Measurements from ENCODE around the gene FLNA.
A peak's percentile ranks its signal among the peaks of the same experiment; 100 is the strongest.
"Not testable (repeated sequence)": the region's sequence is repeated elsewhere in the genome, so short reads cannot be mapped to it uniquely, and the experiment has no call there.

Gene FLNA

DNA sequence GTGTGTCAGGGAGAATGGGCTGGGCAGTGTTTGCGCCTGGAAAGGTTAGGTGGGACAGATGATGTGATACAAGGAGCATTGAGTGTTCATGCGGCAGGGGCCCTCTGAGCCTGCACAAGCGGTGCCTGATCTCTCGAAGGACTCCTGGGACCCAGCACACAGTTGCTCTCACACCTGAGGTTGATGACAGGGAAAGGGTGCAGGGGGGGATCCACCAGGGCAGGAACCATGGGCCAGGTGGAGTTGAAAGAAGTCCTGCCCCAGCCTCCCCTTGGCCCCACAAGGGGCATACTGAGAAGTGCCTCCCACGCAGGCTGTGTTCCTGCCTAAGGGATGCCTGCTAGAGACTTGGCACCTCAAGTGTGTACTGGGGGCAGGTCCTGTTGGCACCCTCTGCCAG lies 45.8 kb downstream of the FLNA start:
- DNase-seq: no peak

DNA sequence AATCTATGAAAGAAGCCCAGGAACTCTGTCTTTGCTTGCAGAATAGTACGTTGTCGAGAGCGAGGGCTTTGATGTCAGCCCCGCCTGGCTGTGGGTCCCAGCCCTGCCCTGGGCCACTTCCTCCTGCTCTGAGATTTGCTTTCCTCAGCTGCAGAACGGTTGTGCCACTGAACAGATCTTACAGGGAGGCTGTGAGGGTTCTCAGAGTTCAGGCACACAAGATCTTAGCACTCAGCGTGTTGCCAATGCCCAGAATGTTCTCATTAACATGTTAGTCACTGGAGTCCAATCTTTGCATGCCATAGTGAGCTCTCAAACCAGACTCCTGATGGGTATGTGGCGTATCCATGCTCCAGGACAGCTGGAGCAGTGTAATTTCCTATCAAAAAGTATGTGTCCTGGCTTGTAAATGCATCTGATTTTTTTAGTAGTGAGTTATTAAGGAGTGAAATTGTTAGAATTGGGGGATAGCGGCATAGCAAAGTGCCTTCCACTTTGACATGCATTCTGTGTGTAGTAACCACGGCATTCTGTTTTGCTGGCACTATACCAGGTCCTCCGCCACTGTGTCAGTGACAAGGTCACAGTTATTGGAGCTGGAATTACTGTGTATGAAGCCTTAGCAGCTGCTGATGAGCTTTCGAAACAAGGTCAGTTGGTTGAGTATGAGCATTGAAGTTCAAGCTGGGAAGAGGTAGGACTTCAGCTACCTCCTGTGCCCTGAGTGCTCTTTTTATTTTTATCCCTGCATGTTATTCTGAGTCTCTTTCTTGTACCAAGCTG lies 47.2 kb downstream of the FLNA start:
- DNase-seq: no peak

DNA sequence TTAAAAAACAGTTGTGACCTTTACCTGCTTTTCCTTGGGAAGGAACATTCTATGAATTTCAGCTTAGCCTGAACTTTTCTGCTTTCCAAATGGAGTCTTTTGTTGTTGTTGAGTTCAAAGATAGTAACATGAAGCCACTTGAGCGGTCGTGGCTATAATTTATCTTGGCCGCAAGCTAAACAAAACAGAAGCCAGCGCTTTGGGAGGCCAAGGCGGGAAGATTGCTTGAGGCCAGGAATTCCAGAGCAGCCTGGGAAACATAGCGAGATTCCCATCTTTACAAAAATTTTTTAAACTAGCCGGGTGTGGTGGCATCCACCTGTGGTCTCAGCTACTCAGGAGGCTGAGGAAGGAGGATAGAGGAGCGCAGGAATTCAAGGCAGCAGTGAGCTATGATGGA lies 48.9 kb downstream of the FLNA start:
- no peak for DNase-seq

DNA sequence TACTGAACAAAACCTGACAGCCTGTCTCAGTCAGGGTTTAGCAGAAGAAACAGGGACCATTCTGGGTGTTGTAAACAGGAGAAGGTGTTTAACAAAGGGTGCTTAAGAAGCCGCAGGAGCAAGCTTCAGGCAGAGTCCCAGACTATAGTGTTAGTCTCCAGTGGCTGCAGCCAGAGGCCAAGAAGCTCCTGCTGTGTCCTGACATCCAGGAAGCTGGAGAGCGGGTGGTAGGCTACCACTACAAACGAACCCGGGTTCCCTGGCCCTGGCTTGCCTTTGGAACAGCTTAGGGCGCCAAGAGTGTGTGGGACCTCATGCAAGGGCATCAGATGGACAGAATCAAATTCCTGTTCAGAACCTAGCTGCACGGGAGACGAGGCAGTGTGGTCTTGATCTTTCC lies 50.9 kb downstream of the FLNA start:
- no peak for DNase-seq

DNA sequence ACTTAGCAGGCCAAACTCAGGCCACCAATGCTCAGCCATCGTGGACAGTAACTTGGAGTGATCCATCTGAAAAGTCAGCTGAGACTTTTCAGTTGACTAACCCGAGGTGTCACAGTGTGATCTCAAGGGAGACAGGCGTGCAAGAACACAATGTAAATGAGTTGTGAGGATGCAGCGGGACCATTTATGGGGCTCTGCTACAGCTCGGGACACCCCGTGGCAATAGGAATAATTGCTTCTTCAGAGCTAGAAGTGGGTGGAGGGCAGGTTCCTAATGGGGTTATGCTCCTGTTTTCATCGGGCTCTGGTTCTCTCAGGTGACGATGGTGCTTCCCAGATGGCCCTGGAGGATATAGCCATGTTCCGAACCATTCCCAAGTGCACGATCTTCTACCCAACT lies 51.5 kb downstream of the FLNA start:
- no peak for DNase-seq

DNA sequence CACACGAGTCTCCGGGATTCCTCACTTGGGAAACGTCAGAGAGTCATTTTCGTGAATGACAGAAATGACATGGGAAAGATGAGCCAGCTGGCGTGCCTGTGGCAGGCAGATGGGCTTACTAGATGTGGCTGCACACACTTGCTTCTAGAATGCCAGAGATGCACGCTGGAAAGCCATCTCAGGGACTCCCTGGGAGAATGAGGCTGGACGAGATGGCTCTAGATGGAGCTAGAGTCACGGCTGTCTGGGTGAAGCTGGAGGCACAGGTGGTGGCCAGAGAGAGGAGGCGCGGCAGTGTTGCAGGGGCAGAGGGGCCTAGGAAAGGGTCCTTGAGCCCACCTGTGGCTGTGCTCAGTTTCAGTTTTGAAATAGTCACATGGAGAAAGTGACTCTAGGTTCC lies 52.8 kb downstream of the FLNA start:
- peak in 1 of 2 experiments; percentile 8 for DNase-seq

DNA sequence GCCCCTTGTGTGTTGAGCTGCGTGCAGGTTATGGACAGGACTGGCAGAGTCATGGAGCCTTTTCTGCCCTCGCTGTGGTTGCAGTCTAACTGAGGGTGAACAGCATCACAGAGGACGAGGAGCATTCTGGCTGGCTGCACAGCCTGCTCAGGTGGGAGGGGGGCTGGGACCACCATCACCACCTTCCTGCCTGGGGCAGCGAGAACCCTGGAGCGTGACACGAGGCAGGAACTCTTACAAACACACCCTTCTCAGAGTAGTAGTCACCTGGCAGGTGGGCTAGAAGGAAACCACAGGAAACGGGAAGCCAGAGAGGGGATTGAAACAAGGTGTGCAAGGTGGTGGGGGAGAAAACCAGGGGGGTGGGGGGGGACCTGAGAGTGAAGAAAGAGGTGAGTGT lies 53.3 kb downstream of the FLNA start:
- DNase-seq: no peak

DNA sequence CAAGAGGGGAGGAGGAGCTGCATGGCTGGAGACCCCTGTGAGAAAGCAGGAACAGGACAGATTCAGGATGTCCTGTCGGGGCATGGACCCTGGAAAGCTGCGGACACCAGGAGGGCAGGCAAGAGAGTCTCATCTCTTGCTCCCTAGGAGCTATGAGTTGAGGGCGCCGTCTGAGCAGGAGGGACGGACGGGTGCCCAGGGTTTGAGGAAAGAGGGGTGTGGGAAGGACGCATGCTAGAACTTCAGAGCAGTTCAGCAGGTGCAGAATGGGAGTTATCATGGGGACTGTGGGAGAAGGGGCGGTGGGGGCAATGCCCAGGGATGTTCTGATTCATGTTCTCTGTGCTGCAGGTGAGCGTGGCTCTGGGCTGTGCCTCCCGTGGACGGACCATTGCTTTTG lies 54.0 kb downstream of the FLNA start:
- DNase-seq: no peak

DNA sequence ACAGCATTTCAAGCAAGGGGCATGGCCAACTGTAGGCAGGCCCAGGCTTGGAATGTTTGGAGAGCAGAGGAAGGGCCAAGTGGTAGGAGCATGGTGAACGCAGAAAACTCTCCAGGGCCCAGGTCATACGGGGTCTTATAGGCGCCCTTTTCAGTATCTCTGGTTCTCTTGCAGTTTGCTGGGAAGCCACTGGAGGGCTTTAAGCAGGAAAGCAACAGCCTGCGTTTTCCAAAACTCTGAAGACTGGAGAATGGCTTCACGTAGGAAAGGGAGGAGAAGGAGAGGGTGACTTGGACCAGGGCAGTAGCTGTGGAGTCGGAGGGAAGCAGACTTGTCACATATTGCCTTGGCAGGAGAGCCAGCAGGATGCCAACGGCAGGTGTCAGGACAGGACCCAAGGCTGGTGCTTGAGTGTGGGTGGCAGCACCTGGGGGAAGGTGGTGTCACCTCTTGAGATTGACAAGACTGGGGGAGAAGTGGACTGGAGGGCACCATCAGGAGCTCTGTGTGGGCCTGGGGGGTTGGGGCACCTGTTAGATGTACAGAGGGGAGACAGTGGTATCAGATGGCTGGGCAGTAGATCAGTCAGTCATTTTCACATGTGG lies 56.9 kb downstream of the FLNA start:
- peak in 1 of 2 experiments; percentile 9 for DNase-seq

DNA sequence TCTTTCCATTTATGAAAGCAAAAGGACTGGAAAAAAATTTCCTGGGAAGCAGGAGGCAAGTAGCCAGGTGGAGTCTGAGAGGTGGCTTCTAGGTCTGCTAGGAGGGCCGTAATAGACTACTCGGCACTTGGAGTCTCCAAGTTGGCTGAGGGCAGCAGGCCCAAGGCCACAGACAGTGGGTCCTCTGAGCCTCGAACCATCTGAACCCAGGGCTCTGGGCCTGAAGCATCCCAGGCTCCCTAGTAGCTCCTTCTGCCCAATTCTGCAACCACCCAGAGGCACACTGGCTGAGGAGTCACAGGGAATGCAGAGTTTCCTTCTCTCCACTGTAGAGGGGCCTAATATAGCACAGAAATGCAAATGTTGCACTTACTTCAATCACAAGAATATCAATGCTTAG lies 59.0 kb downstream of the FLNA start:
- no peak for DNase-seq

DNA sequence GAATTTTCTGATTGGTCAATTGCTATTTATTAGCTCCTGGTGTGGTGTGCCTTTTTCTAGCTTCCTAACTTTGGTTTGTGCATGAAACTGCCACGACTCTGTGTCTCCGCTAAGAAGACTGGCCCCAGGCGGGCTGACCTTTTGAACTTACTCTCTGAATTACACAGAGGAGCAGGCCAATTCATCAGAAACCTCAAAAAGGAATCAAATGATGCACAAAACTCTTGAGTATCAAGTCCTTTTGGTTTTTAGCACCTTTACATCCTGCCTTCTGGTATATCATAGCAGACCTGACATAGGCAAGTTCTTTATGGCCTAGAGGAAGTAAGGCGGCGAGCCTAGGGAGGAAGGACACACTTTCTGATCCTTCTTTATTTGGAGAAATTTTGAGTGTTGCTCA lies 61.3 kb downstream of the FLNA start:
- DNase-seq: no peak

DNA sequence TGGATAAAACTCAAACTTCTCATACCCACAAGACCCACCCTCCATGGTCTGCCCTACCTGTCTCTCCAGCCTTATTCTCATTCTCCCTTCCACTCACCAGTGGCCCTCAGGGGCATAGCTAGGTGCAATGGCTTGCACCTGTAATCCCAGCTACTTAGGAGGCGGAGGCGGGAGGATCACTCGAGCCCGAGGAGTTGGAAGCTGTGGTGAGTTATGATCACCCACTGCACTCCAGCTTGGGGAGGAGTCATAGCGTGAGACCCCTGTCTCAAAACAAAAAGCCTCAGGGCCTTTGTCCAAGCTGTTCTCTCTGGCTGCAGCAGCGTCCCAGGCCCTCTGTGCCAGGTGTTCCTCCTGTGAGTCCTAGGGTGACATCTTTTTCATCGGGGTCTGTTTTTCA lies 62.3 kb downstream of the FLNA start:
- DNase-seq: no peak

DNA sequence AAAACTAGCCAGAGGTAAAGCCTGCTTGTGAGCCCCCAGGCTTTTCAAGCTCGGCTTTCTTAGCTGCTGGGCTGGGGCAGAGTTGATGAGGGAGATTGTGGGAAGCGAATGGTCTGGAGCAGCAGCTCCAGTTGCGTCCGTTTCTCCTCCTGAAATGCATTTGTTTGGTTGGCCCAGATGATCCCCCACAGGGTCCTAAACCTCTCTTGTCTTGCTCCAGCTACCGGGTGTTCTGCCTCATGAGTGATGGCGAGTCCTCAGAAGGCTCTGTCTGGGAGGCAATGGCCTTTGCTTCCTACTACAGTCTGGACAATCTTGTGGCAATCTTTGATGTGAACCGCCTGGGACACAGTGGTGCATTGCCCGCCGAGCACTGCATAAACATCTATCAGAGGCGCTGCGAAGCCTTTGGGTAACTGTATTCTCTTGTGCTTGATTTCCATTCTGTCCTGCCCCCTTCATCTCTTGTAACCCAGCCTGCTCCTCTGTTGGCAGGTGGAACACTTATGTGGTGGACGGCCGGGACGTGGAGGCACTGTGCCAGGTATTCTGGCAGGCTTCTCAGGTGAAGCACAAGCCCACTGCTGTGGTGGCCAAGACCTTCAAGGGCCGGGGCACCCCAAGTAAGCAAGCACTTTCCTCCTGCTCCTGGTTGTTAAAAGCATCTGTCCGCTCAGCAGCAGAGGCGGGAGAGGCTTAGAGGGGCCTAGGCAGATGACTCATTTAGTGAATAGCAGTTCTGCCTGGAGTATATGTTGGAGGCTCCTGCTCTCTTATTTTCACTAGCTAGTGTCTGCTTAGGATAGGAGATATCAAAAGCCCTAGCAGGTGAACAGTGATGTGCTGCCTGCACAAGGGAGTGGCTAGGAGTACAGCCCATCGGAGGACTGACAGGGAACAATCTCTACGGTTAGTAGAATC lies 63.6 kb downstream of the FLNA start:
- no peak for DNase-seq

DNA sequence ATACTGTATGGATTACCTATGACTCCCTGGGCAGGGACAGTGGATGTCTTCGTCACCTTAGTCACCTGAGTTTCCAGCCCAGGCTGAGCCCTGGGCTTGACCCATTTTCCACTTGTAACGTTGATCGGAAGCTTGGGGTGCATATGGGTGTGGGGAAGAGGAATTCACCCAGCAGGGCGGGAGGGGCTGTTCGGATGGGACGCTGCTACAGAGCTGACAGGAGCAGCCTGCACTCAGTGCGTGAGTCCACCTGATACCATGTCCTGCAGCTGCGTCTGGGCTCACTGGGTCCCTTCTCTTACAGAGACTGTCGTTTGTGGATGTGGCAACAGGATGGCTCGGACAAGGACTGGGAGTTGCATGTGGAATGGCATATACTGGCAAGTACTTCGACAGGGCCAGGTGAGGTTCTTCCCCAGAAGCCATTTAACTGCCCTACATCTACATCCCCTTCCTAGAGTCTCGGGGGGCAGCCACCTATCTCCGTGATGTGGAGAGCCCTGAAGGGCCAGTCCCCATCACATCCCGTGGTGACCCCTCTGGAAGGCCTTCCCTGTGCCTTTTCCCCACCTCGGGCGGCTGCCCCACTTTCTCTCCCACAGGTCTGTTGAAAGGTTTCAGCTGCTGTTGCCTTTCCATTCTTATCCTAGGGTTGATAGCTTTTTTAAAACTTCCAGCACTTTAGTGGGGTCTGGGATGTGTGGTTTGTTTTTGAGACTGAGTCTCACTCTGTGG lies 65.2 kb downstream of the FLNA start:
- DNase-seq: no peak

DNA sequence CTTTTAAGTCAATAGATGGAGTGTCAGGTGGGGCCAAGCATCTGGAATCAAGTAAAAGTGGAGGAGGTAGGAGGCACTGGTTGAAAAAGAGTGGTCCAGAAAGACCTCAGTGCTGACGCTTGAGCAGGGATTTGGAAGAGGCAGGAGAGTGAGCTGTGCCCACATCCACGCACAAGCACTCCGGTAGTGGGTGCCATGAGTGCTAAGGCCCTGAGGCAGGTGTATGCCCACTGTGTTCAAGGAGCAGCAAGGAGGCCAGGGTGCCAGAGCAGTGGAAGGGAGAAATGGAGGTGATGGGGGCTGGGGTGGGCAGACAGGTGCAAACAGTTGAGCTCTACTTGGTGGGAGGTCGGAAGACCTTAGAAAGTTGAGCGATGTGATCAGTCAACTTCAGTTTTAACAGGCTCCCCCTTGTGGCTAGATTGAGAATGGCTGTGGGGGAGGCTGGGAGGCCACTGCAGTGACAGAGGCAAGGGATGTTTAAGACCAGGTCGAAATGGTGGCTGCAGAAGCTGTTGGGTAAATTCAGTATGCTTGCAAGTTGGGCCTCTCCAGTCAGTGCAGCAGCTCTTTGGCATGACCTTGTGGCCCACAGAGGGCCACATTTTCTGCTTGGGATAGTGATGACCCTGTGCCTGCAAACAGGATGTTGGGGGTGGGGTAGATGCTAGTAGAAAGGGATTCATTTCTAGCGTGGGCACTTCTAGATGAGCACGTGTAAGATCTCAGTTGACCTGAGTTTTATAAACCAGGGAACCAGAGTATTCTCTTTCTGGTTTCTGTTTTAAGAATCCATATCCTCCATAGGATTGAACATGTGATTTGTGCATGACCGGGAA lies 66.1 kb downstream of the FLNA start:
- peak; percentile 6 to 40 for DNase-seq

DNA sequence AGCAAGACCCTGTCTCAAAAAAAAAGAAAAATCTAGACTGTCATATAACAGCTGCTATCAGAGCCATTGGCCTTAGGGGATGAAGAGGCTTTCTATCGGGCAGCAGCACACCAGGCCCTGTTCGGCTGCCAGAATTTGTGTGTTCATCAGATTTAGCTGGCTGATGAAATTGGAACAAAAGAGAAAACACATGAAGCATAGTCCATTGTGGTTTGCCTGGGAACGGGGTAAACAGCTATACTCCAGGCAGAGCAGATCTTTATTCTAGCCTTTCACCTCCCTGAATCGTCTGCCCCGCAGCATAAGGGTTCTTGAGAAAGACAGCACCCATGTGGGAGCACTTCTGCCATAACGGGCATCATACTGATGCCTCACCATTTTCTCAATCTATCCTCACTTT lies 67.2 kb downstream of the FLNA start:
- no peak for DNase-seq

DNA sequence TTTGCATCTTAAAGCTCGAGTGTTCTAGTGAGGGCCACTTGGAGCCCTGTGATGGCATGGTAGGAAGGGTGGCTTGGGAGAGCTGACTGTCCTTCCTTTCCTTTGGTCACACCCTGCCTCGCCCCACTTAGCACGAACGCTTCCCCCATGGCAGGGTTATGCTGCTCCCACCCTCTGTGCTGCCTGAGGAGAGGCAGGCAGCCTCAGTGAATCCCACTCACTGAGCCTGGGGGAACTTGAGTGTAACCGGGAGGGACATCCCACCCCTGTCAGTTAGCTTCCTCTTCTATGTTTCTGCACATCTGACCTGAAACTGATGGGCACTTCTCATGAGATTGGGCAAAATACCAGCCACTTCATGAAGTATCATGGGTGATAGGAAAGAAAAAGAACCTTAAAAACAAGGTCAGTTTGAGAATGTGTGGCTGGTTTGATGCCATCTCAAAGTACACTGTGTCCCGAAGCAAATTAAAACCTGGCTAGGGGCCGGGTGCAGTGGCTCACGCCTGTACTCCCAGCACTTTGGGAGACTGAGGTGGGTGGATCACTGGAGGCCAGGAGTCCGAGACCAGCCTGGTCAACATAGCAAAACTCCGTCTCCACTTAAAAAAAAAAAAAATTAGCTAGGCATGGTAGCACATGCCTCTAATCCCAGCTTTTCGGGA lies 68.8 kb downstream of the FLNA start:
- DNase-seq: no peak

DNA sequence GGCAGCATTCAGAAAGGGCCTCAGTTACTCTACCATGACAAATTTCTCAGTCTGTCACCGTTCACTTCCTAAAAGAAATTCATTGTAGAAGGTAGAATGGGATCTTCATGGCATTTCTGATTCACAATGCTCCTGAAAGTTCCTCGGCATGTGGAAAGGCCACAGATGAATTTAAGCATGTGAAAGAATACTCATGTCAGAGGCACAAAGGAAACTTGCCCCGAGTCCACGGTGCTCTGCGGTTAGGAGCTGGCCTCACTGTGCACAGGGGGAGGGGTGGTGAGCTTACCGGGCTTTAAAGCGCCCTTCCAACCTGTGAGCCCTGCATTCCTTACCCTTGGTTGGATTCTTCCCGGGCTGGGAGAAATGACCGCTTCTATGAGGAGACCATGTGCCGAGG lies 69.6 kb downstream of the FLNA start:
- DNase-seq: no peak

DNA sequence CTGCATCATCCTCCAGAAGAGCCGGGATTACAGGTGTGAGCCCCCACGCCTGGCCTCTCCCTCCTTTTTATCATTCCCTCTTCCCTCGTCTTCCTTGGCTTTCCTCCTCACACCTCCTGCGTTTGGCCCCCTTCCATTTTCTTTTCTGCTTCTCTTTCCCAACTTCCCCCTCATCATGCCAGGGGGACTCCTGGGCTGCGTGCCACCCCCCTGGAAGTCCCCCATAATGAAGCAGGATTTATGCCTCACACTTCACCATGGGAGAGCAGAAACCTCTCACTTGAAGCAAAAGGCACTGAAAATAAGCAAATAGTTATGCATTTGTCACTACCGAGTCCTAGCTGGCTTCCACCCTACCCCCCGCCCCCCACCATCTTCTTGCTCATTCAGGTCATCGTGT lies 71.0 kb downstream of the FLNA start:
- DNase-seq: no peak

DNA sequence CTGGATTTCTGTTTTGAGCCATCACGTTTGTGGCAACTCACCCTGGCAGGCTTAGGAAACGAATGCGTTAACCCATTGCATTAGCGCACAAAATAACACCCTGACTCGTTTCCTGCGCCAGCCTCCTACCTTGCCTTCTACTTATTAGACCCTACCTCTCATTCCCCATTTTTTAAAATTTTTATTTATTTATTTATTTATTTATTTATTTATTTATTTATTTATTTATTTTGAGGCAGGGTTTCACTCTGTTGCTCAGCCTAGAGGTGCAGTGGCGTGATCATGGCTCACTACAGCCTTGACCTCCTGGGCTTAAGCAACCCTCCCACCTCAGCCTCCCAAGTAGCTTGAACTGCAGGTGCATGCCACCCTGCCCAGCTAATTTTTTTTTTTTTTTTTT lies 71.4 kb downstream of the FLNA start:
- not testable (repeated sequence) for DNase-seq

DNA sequence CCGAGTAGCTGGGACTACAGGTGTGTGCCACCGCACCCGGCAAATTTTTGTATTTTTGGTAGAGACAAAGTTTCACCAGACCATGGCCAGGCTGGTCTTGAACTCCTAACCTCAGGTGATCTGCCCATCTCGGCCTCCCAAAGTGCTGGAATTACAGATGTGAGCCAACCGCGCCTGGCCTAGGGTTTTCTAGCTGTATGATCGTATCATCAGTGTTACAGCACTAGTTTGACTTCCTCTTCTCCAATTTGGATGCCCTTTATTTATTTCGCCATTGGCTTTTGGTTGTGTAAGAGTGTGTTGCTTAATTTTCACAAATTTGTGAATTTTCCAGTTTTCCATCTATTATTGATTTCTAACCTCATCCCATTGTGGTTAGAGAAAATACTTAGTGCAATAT lies 73.6 kb downstream of the FLNA start:
- no peak for DNase-seq

All from SW 1271 (cell line).